Left hindlimb (tissue), 1 donor: ENCODE results near the gene LMF1.

Experiments used
- DNase-seq: peaks from one replicate; pipeline ENCODE4 v3.0.0-alpha.2; 2018

Gene LMF1

DNA sequence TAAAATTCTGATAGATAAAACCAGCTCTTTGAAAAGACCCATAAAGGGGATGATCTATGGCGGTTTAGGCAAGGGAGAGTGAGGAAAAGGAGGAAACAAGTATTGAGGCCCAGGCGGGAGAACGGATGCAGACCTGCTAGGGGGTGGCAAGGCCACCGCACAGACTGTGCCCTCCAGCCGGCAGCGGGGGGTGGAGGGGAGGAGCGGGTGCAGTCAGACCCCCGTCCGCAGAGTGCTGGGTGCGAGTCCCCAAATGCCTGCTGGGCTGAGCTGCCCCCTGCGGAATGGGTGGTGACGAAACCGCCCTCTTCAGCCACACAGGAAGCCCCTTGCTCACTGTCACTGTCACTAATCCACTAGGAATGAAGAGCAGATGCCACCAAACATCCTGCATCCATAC, 46.0 kb downstream of the LMF1 start:
- peak; percentile 8 for DNase-seq

DNA sequence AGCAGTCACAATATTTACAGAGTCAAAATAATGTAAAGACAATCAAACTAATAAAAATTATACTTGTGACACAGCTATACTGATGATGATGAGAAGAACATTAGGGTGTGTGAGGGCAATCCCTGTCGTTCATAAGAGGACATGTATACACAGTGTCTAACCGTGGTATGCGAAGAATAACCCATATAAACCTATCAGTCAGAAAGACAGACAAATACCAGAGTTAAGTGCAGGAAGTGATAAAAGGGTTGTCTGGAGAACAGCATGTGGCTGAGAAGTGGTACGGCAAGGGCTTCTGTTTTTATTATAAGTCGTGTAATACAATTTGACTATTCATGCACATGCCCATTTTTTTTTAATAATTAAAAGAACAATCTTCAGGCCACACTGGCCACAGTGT, 46.7 kb downstream of the LMF1 start:
- DNase-seq: no peak

DNA sequence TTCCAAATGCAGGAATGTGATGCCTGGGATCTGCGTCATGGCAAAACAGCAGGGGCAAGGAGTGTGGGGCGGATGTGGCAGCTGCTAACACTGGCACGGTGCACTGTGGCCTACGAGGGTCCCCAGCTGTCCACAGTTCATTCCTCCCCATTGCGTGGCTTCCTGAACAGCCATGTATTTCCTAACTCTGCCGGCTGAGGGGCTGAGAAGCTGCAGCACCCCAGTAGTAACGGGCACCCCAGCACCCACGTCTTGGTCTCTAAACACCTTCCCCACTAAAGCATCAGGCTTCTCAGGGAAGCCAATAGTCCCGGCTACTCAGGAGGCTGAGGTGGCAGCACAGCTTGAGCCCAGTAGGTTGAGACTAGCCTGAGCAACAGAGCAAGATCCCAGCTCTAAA, 47.6 kb downstream of the LMF1 start:
- DNase-seq: peak; percentile 21

DNA sequence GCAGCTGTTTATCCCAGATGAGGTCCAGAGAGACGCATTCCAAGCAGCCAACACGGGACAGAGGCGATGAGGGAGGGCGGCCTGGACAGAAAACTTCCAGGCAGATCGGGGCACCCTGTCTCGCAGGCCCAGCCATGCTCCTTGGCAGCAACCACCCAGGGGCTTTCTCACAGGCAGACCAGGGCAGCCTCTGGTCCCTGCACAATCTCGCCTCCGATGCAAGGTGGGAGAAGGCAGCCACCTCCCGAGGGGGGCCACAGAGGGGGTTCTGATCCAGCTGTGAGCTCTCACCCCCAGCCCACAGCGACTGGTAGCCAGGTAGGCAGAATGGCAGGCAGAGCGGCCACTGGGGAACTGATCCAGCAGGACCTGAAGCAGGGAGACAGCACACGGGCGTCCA, 48.7 kb downstream of the LMF1 start:
- DNase-seq: peak; percentile 19

DNA sequence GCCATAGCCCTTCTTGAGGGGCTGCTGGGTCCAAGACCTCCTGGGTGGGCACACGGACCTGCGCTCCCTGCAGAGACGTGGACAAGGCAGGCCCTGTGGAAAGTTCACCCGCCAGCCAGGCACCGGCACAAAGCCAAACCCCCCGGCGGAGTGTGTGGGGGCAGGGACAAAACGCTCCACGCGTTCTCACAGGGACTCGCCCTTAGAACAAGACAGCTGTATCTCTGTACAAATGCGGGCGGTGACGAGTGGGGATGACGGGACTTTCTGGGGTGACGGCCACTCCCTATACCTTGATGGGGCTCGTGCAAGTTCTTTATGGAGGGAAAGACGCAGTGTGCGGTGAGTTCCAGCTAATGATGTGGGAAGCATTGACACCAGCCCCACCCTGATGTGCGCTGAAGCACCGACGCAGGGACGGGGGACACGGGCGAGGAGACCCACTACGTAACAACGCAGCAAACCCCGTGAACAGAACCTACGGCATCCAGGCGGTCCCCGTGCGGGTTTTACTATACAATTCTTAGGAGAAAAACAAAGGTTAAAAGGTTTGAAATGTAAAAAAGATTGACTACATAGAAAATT, 49.4 kb downstream of the LMF1 start:
- DNase-seq: peak; percentile 36

DNA sequence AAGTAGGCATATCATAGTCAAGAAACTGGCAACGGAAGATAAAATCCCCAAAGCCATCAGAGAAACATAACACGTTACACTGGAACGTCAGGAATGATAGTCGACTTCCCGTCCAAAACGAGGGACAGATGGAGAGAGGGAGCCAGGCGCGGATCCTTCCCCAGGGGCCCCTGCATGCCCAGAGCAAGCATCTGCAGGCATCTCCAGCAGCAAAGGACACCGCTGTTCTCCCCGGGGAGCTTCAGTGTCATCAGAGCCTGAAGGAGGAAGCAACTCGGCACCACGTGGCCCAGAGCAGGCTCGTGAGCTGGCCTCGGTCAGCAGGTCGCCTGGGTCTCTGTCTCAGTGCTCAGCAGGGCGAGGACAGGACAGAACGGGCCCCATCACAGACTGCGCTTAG, 50.1 kb downstream of the LMF1 start:
- peak; percentile 72 for DNase-seq

DNA sequence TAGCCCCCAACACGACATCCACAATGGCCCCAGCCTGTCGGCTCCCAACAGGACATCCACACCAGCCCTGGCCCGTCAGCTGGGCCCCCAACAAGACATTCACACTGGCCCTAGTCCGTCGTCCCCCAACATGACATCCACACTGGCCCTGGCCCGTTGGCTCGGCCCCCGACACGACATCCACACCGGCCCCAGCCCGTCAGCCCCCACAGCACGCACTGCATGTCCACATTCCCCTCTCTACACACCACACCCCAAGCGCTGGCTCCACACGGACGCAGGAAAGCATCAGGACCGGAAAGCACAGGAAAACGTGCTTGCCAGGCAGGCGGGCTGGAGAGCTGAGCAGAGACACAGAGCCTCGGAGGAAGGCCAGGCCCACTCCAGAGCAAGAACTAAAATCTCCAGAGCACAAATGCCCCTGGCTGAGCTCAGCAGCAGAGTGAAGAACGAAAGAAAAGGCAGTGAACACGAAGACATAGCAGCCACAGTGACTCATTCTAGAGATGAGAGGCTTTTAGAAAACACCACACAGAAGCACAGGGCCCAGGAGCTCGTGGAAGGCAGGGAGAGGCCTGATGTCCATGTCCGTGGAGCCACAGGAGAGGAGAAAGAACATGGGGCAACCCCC, 50.6 kb downstream of the LMF1 start:
- peak; percentile 76 for DNase-seq

DNA sequence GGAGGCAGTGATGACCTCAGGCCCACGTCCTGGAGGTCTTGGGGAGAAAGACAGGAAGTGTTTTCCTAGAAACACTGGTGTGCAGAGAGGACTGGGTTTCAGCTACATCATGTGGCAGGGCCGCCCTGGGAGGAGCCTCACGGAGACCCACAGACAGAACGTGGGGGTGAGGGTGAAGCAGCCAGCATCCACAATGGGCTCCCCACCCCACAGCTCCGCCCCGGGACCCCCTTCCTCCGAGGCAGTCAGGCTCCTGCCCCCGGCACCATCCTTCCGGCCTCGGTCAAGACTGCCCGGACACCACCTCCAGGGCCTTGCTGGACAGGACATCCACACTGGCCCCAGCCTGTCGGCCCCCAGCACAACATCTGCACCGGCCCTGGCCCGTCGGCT, 51.1 kb downstream of the LMF1 start:
- DNase-seq: peak; percentile 29

DNA sequence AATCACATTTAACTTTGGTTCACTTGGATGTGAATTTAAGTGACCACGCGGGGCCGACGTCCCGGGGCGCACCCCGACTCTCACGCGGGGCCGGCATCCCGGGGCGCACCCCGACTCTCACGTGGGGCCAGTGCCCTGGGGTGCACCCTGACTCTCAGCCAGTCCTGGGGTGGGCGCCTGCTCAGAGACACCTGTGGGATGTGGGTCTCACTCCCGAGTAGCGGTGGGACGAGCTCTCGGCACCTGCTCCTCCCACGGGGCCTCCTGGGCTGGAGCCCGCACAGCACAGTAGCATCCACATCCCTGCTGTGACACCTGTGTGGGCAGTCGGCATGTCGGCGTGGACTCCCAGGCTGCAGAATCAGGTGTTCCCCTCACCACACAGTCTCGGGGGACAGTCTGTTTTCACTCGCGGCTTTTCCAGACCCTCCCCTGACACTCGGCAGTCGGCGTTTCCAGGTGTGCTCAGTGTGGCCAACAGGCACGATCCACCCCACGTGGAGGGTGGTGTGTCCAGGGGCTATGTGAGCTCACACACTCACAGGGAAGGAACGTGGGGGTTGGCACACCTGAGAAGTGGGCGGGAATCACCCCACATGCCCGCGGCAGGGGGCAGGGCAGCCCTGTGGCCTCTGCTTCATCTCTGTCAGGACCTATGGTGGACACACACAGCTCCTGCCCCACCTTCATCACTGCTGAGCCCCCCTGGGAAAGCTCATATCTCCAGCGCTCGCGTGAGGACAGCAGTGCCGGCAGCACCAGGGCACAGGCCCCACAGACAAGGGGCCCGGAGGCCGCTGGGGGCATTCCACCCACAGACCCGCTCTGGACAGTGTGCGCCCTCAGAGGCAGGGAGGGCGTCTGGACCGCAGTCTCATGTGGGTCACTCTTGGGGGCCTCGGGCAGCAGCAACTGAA, 51.8 kb downstream of the LMF1 start:
- peak; percentile 26 for DNase-seq

DNA sequence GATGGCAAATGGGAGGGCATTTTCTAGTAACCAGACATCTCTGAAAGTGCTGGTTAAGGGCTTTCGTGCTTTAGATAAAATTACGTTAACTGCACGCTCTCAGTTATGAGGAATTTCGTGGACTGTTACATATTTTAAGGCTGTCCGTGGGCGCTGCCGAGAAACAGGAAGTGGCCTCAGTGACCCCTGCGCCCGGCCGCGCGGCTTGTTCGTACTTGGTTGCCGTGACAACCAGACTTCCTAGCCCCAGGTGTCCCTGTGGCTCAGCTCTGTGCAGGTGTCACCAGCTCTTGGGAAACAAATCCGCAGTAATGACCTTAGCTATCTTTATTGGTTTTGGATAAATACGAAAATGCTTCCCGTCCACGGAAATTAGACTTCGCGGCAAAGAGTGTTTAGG, 52.7 kb downstream of the LMF1 start:
- peak; percentile 21 for DNase-seq

DNA sequence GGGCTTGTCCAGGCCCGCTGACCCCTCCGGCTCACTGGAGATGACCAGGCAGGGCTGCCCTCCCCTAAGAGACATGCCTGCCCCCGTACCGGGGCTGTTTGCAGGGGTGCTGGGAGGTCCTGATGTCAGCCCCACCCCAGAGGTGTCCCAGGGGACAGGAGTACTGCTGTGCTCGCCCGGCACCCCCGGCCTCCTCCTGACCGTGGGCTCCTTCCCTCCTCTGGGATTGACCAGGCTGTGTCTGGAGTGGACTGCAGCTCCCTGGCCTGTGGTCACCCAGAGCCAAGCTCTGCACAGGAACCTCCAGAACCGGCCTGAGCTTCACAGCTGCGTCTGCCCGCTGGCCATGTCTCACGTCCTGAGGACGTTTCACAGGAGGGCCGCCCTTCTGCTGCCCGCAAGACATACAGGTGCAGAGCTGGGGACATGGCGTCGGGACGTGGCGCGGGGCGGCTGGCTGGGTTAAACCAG, 53.2 kb downstream of the LMF1 start:
- DNase-seq: peak; percentile 15

DNA sequence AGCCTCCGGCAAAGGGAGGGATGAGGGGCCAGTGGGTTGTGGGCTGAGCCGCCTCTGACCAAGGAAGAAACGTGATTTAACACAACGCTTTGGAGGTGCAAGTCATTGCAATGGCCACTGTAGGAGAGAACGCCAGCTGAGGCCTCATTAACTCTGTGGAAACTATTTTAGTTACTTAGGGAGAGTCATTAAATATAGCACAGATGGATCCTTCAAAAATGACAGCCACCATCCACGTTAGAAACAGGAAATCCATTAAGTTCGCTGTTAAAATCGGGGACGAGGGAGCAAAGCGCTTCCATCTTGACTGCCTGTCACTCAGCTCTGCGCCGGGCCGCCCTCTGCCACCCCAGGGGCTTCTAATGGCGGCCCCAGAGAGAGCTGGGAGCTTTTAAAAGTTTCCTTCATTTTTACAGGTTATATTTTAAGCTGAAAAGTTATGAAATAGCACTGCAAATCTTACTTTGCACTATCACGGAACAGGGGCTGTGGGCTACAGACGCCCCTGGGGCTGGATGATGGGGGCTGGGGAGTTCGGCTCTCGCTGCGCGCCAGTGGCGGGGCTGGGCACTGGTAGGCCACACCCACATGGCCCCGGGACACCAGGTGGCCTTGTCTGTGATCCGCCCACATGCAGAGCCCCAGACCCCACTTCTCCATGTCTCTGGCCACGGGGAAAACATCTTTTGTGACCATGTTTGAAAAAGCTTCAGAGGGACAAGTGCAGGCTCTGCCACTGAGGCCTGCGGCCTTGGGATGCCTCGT, 54.6 kb downstream of the LMF1 start:
- peak; percentile 15 for DNase-seq

DNA sequence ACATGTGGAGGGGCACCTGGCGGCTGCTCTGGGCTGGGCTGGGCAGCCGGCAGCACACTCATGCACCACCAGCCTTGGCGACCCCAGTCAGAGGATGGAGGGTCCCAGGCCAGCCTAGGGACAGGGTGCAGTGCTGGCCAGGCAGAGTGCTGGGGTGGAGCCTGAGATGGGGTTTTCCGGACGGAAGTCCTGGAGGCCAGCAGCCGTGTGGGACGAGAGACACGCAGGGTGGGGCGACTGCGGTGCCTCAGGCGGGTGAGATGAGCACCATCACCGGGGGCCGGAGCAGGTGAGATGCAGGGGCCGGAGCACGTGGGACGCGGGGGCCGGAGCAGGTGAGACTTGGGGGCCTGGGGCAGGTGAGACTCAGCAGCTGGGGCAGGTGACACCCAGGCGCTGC, 55.2 kb downstream of the LMF1 start:
- no peak for DNase-seq

DNA sequence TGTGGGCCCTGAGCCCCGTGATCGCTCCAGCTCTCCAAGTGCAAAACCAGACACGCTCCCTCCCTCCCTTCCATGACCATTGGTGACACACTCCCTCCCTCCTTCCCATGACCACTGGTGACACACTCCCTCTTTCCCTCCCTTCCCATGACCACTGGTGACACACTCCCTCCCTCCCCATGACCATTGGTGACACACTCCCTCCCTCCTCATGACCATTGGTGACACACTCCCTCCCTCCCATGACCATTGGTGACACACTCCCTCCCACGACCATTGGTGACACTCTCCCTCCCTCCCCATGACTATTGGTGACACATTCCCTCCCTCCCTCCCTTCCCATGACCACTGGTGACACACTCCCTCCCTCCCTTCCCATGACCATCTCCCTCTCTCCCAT, 56.3 kb downstream of the LMF1 start:
- DNase-seq: no peak

DNA sequence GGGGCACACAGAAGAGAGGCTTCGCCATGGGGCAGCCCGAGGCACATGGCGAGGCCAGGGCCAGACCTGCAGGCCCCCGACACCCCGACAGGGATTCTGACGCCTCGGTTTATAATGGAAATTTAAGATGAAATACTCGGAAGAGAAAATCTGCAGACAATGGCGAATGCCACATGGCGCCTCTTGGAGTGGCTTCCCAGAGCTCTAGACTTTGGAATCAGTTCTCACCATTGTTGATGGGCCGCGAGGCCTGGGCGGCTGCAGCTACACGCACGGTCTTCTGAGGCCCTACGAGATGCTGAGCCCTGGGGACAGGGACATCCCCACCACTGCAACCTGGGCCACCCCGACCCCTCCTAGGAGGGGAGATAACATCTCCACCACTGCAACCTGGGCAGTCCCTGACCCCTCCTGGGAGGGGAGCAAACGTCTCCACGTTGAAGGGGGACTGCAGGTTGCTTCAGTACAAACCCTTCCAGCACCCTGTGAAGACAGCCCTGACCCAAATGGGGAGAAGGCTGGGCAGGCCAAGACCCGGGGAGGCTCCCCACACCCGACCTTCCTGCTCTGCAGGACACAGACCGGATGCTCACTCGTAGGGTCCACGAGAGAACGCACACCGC, 56.9 kb downstream of the LMF1 start:
- no peak for DNase-seq

DNA sequence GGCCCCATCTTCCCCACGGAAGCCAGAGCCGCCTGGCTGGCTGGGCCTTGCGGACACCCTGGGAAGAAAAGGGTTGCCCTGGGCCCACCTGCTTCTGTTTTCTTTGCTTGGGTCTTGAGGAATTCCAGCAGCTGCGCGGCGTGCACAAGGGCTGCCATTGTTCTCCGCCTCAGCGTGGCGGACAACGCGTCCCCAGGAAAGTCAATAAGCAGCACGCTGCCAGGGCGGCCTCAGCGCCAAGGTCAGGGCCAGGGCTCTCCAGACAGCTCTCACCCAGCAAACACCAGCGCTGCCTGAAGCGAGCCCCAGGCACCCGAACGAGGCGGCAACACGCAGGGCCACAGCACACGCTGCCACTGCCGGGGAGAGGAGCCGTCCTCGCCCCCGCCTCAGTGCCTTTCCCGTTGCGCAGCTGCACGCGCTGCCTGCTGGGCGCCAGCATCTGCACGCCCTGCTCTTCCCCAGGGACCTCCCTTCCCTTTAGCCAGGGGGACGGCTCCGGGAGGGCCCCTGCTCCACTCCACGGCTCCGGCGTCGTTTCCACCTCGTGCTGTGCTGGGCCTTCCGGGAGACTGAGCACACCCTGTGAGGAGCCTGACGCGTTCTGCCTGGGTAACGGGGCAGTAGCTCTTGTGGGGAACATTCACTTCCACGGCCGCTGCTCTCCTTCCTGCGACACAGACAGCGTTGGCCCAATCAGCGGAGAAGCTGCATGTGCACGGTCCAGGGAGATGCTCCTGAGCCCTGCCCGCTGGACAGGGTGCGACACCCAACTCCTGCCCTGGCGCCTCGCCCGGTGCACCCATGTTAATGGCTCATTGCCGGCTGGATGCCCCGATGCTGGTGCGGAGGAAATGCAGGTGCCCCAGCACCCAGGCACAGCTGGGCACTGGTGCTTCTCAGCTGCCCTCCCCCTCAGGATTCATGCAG, 57.8 kb downstream of the LMF1 start:
- peak; percentile 71 for DNase-seq

DNA sequence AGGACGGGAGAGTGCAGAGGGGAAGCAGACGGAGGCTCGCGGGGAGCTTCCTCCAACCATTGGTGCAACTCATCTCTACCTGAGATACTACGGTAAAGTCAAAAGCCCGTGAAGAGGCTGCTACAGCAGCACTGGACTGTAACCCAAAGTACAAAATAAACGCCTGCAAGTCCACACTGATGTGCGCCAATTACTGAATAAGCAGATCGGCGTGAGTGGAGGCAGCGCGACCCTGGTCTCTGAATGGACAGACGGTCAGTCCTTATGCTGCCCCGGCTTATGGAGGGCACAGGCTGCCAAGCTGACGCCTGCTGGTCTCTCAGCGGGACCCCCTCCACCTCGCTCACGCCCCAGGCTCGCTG, 58.5 kb downstream of the LMF1 start:
- no peak for DNase-seq

DNA sequence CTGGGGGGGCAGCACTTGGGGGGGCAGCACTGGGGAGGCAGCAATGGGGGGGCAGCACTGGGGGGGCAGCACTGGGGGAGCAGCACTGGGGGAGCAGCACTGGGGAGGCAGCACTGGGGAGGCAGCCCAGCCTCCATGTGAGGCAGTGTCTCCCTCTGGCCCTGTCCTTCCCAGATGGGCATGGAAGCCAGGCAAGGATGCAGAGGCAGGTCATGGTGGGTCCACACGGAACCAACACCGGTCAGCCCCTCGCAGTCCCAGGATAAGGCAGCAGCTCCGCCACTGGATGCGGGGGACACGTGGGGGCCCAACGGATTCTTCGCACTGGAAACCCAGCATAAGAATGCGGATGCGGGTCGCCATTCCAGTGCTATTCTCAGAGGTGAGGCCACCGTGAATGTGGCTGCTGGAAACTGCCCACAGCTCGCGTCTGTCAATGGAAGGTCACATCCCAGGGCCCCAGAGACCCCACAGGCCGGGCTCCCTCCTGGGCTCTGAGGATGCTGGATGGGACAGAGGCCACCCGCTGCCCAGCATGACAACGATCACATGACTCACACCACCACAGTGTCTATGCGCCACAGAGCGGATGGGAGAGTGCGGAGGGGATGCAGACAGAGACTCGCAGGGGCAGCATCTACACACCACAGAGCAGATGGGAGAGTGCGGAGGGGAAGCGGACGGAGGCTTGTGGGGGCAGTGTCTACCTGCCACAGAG, 59.0 kb downstream of the LMF1 start:
- DNase-seq: no peak

DNA sequence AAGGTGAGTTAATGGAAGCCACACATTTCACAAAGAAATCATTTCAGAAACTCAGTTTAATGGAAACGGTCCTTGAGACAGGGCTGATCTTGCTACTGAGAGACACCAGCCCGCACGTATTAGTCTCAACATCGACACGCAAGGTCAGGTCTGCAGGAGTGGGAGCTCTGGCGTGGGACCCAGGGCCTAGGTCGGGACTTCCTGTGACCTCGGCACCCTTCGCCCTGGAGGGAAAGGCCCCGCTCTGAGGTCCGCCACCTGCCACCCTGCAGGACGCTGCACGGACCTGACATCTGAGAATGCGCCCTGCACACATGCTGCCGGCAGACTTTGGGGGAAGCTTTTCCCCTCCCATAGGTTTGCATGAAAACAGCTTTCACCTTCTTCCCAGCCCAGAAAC, 59.7 kb downstream of the LMF1 start:
- no peak for DNase-seq

DNA sequence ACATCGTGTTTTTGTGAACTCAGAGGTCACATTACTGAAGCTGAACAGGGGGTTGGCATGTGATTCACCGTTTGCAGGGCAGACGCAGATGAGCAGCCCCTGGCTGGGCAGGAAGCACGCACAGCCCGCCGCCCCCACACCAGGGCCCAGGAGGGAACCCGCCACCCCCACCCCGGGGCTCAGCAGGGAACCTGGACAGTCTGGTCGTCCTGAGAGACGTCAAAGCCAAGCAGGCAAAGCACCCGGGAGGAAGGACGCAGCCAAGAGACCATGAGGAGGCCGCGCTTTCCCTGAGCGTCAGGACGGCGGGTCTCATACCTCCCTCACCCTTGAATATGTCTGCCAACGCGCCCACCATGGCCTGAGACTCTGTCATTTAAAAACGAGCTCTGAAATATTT, 60.6 kb downstream of the LMF1 start:
- DNase-seq: no peak
